ENCODE measurements around the gene ZNF354B. TPM values are rescaled to one million over a fixed set of nuclear protein-coding genes. Genes with fewer than 3 reads are reported as not detected.

The ZNF354B gene
- polyA plus RNA-seq, 1 of the 3 experiments (the other 2 are of a cell fraction) = 7.1 TPM

DNA sequence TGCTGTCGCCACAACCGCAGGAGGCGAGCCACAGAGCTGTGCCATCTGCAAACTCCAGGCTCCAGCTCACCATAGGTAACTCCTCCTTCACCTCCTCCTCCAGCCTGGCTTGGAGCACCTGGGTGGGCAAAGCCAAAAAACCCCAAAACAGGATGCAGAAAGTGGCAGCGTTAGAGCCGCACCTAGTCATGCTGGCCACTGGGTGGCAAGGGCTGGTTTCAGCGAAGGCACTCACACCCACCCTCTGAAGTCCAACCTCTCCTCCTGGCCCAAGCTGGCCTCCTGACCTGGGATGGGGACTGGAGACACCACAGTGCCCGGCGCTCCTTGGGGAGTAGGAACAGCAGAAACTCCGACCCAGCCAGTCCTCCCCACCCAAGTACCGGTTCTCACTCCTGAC, 28.7 kb upstream of the ZNF354B start:
- ChIA-PET CTCF (no interaction called here), POLR2A (no interaction called here)
- DNase-seq = no peak
- Histone ChIP-seq H3K36me3 (replicated peaks in 1 of 2; ENCODE audit: control insufficient read depth in 1 of 2, insufficient read depth in 2 of 2, low read length in 1 of 2) (no peaks in the 10 kb centered on the region), H3F3A (replicated peaks; ENCODE audit: insufficient read depth) (no peaks in the 10 kb centered on the region), H3K9ac (no peak overlapping the region), H3K27me3 (ENCODE audit: insufficient read depth) (no peaks in the 10 kb centered on the region), H3K79me2 (ENCODE audit: insufficient read depth) (no peaks in the 10 kb centered on the region), H3K4me2 (no peak overlapping the region), H3K4me1 (ENCODE audit: control insufficient read depth in 1 of 2, insufficient read depth in 2 of 2, low read depth in 1 of 2, low read length in 1 of 2) (no peaks in the 10 kb centered on the region), H4K20me1 (ENCODE audit: insufficient read depth) (no peaks in the 10 kb centered on the region), H3K4me3 (ENCODE audit: low read depth in 2 of 2, low read length in 1 of 2) (no peak overlapping the region), H3K9me2 (no peaks in the 10 kb centered on the region), H2AFZ (ENCODE audit: low read depth) (no peak overlapping the region), H3K27ac (ENCODE audit: low read depth in 2 of 2, low read length in 1 of 2) (no peak overlapping the region), H3K9me3 (no peaks in the 10 kb centered on the region)
- TF ChIP-seq USF1 (IDR thresholded peaks at IDR 0.05; ENCODE audit: borderline replicate concordance, low read depth) = no peak
- no peak for TF ChIP-seq EZH2phosphoT487 (IDR thresholded peaks at IDR 0.05; ENCODE audit: borderline replicate concordance, low read depth)
- TF ChIP-seq, protein P1, sequence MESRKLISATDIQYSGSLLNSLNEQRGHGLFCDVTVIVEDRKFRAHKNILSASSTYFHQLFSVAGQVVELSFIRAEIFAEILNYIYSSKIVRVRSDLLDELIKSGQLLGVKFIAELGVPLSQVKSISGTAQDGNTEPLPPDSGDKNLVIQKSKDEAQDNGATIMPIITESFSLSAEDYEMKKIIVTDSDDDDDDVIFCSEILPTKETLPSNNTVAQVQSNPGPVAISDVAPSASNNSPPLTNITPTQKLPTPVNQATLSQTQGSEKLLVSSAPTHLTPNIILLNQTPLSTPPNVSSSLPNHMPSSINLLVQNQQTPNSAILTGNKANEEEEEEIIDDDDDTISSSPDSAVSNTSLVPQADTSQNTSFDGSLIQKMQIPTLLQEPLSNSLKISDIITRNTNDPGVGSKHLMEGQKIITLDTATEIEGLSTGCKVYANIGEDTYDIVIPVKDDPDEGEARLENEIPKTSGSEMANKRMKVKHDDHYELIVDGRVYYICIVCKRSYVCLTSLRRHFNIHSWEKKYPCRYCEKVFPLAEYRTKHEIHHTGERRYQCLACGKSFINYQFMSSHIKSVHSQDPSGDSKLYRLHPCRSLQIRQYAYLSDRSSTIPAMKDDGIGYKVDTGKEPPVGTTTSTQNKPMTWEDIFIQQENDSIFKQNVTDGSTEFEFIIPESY (IDR thresholded peaks at IDR 0.05; ENCODE audit: borderline replicate concordance, low read depth) = no peak
- WGBS (ENCODE audit: low lambda C conversion rate) = 49% methylated on average over 6 of the region's 10 CpGs

- 49% methylated on average over 14 of the region's 15 CpGs for WGBS (ENCODE audit: low lambda C conversion rate)
- H3F3A ChIP-seq (replicated peaks; ENCODE audit: insufficient read depth) = no peaks in the 10 kb centered on the region
- POLR2A ChIA-PET = no interaction called here
- H3K9ac ChIP-seq = no peak overlapping the region
- no peaks in the 10 kb centered on the region for H3K9me3 ChIP-seq
- H3K4me3 ChIP-seq (ENCODE audit: low read depth in 2 of 2, low read length in 1 of 2) = no peak overlapping the region
- CTCF ChIA-PET = no interaction called here
- no peaks in the 10 kb centered on the region for H4K20me1 ChIP-seq (ENCODE audit: insufficient read depth)
- no peaks in the 10 kb centered on the region for H3K79me2 ChIP-seq (ENCODE audit: insufficient read depth)
- H3K9me2 ChIP-seq = no peaks in the 10 kb centered on the region
- no peak overlapping the region for H3K27ac ChIP-seq (ENCODE audit: low read depth in 2 of 2, low read length in 1 of 2)
- H2AFZ ChIP-seq (ENCODE audit: low read depth) = no peak overlapping the region
- no peak overlapping the region for H3K4me2 ChIP-seq
- no peaks in the 10 kb centered on the region for H3K27me3 ChIP-seq (ENCODE audit: insufficient read depth)
- H3K36me3 ChIP-seq (replicated peaks in 1 of 2; ENCODE audit: control insufficient read depth in 1 of 2, insufficient read depth in 2 of 2, low read length in 1 of 2) = no peaks in the 10 kb centered on the region
- H3K4me1 ChIP-seq (ENCODE audit: control insufficient read depth in 1 of 2, insufficient read depth in 2 of 2, low read depth in 1 of 2, low read length in 1 of 2) = no peaks in the 10 kb centered on the region
- DNase-seq = no peak
- TF ChIP-seq NFIC (IDR thresholded peaks at IDR 0.05; ENCODE audit: borderline replicate concordance) (no peak), REST (IDR thresholded peaks at IDR 0.05; ENCODE audit: low read depth, low read length) (no peak), YY1 (IDR thresholded peaks at IDR 0.05; ENCODE audit: low read depth) (no peak), PBX3 (IDR thresholded peaks at IDR 0.05) (no peak), MXI1 (IDR thresholded peaks at IDR 0.05; ENCODE audit: low read depth, low read length) (no peak), TCF12 (IDR thresholded peaks at IDR 0.05) (no peak), JUND (IDR thresholded peaks at IDR 0.05) (no peak), GABPA (IDR thresholded peaks at IDR 0.05; ENCODE audit: low read depth) (no peak), GATA2 (CRISPR knock-in tag; IDR thresholded peaks at IDR 0.05) (no peak), ELF1 (IDR thresholded peaks at IDR 0.05) (no peak), TEAD4 (IDR thresholded peaks at IDR 0.05; ENCODE audit: borderline replicate concordance, insufficient read depth) (no peak), FOXM1 (IDR thresholded peaks at IDR 0.05; ENCODE audit: low read depth) (no peak), POLR2AphosphoS5 (IDR thresholded peaks at IDR 0.05; ENCODE audit: low read depth, low read length) (no peak)
- TF ChIP-seq, protein P2, sequence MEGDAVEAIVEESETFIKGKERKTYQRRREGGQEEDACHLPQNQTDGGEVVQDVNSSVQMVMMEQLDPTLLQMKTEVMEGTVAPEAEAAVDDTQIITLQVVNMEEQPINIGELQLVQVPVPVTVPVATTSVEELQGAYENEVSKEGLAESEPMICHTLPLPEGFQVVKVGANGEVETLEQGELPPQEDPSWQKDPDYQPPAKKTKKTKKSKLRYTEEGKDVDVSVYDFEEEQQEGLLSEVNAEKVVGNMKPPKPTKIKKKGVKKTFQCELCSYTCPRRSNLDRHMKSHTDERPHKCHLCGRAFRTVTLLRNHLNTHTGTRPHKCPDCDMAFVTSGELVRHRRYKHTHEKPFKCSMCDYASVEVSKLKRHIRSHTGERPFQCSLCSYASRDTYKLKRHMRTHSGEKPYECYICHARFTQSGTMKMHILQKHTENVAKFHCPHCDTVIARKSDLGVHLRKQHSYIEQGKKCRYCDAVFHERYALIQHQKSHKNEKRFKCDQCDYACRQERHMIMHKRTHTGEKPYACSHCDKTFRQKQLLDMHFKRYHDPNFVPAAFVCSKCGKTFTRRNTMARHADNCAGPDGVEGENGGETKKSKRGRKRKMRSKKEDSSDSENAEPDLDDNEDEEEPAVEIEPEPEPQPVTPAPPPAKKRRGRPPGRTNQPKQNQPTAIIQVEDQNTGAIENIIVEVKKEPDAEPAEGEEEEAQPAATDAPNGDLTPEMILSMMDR (IDR thresholded peaks at IDR 0.05) = no peak
- TF ChIP-seq, protein P1 (IDR thresholded peaks at IDR 0.05; ENCODE audit: borderline replicate concordance, low read depth) = no peak
Measured at GRCh38 chr5:178832618-178833201, 27.0 kb upstream of the ZNF354B start.

Measured in SK-N-SH (cell line).